ENCODE results near the gene RNMT.

RNMT gene

GRCh38 chr18:13720123-13720522, 6.3 kb upstream of the RNMT start:
- Histone ChIP-seq H3K36me3 (ENCODE audit: control insufficient read depth in 1 of 2, insufficient read depth in 2 of 2, low read depth in 1 of 2, low read length in 2 of 2) (peaks cover 0 to 3% of the 10 kb centered on the region in 2 experiments), H3K9me3 (ENCODE audit: control insufficient read depth, low read length) (peaks cover 8% of the 10 kb centered on the region), H3K4me1 (ENCODE audit: control insufficient read depth, insufficient read depth, low read depth, low read length) (no peaks in the 10 kb centered on the region), H2BK15ac (ENCODE audit: low read depth, poor library complexity, severe bottlenecking) (no peak overlapping the region), H3K18ac (ENCODE audit: low read depth in 1 of 2, low read length in 2 of 2) (no peak overlapping the region), H3K9ac (ENCODE audit: low read length) (no peak overlapping the region), H4K8ac (ENCODE audit: low read length) (no peak overlapping the region), H2BK12ac (ENCODE audit: low read length in 2 of 2) (no peak overlapping the region), H3K14ac (ENCODE audit: low read length in 2 of 2) (no peak overlapping the region), H2BK120ac (ENCODE audit: low read depth, low read length) (no peak overlapping the region), H2AK5ac (ENCODE audit: low read length, severe bottlenecking) (no peak overlapping the region), H3K4me3 (ENCODE audit: insufficient read depth in 1 of 2, low read depth in 1 of 2, low read length in 2 of 2) (no peak overlapping the region), H4K91ac (ENCODE audit: low read length) (no peak overlapping the region), H3K79me1 (replicated peaks; ENCODE audit: low read length, poor library complexity, severe bottlenecking) (peaks cover 41% of the 10 kb centered on the region), H3K4me2 (ENCODE audit: low read length, poor library complexity, severe bottlenecking) (no peak overlapping the region), H2AFZ (ENCODE audit: low read depth, low read length) (no peak overlapping the region), H3K27me3 (ENCODE audit: control insufficient read depth in 1 of 2, insufficient read depth in 1 of 2, low read length in 2 of 2) (no peaks in the 10 kb centered on the region), H3K4ac (ENCODE audit: low read depth in 1 of 2, low read length in 2 of 2) (no peak overlapping the region), H2BK5ac (ENCODE audit: low read depth, low read length, poor library complexity, severe bottlenecking) (no peak overlapping the region), H3K27ac (ENCODE audit: low read length, poor library complexity, severe bottlenecking) (no peak overlapping the region), H3K23ac (ENCODE audit: low read length in 2 of 2) (no peak overlapping the region)
- WGBS, result 96% methylated on average over 1 of the region's 1 CpG
- no peak for DNase-seq

DNA sequence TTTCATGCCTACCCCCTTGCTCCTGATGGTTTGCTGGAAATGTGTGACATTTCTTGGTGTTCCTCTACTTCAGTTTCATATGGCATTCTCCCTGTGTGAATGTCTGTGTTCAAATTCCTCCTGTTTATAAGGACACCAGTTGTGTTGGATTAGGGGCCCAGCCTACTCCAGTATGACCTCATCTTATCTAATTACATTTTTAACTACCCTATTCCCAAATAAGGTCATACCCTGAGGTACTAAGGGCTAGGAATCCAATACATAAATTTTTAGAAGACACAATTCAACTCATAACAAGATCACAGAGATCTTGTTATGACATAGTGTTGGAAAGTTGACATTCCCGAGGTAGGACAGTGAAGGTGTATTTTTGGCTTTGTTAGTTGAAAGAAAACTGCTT, 5.6 kb upstream of the RNMT start:
- Histone ChIP-seq H2BK12ac (ENCODE audit: low read length in 2 of 2) (no peak overlapping the region), H3K9ac (ENCODE audit: low read length) (no peak overlapping the region), H3K9me3 (ENCODE audit: control insufficient read depth, low read length) (peaks cover 8% of the 10 kb centered on the region), H2AK5ac (ENCODE audit: low read length, severe bottlenecking) (no peak overlapping the region), H3K4me2 (ENCODE audit: low read length, poor library complexity, severe bottlenecking) (no peak overlapping the region), H3K79me1 (replicated peaks; ENCODE audit: low read length, poor library complexity, severe bottlenecking) (peaks cover 41% of the 10 kb centered on the region), H4K91ac (ENCODE audit: low read length) (no peak overlapping the region), H3K4me1 (ENCODE audit: control insufficient read depth, insufficient read depth, low read depth, low read length) (no peaks in the 10 kb centered on the region), H2BK15ac (ENCODE audit: low read depth, poor library complexity, severe bottlenecking) (no peak overlapping the region), H3K14ac (ENCODE audit: low read length in 2 of 2) (no peak overlapping the region), H3K4ac (ENCODE audit: low read depth in 1 of 2, low read length in 2 of 2) (no peak overlapping the region), H2BK120ac (ENCODE audit: low read depth, low read length) (no peak overlapping the region), H3K4me3 (ENCODE audit: insufficient read depth in 1 of 2, low read depth in 1 of 2, low read length in 2 of 2) (no peak overlapping the region), H2BK5ac (ENCODE audit: low read depth, low read length, poor library complexity, severe bottlenecking) (no peak overlapping the region), H3K23ac (ENCODE audit: low read length in 2 of 2) (no peak overlapping the region), H2AFZ (ENCODE audit: low read depth, low read length) (no peak overlapping the region), H3K36me3 (ENCODE audit: control insufficient read depth in 1 of 2, insufficient read depth in 2 of 2, low read depth in 1 of 2, low read length in 2 of 2) (peaks cover 0 to 3% of the 10 kb centered on the region in 2 experiments), H3K27ac (ENCODE audit: low read length, poor library complexity, severe bottlenecking) (no peak overlapping the region), H4K8ac (ENCODE audit: low read length) (no peak overlapping the region), H3K18ac (ENCODE audit: low read depth in 1 of 2, low read length in 2 of 2) (no peak overlapping the region), H3K27me3 (ENCODE audit: control insufficient read depth in 1 of 2, insufficient read depth in 1 of 2, low read length in 2 of 2) (no peaks in the 10 kb centered on the region)
- no CpG with 5 or more reads among the region's 1 CpG for WGBS
- DNase-seq, result no peak

DNA sequence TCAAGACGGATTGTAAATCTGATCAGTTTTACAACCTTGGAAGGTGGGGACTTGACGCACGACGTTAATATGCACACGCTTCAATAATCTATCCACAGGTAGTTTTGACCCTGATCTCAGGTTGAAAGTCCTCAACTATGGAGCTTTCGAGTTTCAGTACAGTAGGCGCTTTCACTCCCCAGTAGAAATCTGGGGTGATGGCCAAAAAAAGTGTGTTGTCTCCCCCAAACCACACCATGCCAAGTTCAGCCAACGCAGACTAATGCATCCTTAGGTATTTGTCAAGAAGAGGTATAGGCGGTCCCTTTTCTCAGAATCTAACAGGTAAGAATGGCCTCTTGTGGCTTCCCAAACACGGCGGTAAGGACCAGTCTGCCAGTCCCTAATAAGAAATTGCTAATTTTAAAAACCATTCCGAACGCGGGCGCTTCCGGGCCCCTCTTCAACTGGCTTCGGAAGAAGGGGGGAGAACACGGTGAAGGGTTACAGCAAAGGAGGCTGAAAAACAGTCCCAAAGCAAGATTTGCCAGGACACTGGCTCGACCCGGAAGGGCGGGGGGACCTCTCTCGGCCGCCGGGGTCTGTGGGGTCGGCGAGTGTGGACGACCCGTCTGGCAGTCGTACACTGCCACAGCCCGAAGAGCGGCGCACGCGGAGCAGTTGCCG, 774 bp upstream of the RNMT start:
- H2AK5ac ChIP-seq (ENCODE audit: low read length, severe bottlenecking), result no peak overlapping the region
- H3K4ac ChIP-seq (ENCODE audit: low read depth in 1 of 2, low read length in 2 of 2), result peak overlapping the region in 1 of 2 experiments; percentile 89
- H3K23ac ChIP-seq (ENCODE audit: low read length in 2 of 2), result peak overlapping the region; percentile 20 to 87
- peak overlapping the region; percentile 91 for H3K4me2 ChIP-seq (ENCODE audit: low read length, poor library complexity, severe bottlenecking)
- peak; percentile 13 for DNase-seq
- H3K79me1 ChIP-seq (replicated peaks; ENCODE audit: low read length, poor library complexity, severe bottlenecking), result peaks cover 21% of the 10 kb centered on the region
- peak overlapping the region; percentile 54 for H4K91ac ChIP-seq (ENCODE audit: low read length)
- H2BK15ac ChIP-seq (ENCODE audit: low read depth, poor library complexity, severe bottlenecking), result peak overlapping the region; percentile 78
- no peaks in the 10 kb centered on the region for H3K27me3 ChIP-seq (ENCODE audit: control insufficient read depth in 1 of 2, insufficient read depth in 1 of 2, low read length in 2 of 2)
- H3K9ac ChIP-seq (ENCODE audit: low read length), result peak overlapping the region; percentile 98
- peaks cover 3 to 4% of the 10 kb centered on the region in 2 experiments for H3K36me3 ChIP-seq (ENCODE audit: control insufficient read depth in 1 of 2, insufficient read depth in 2 of 2, low read depth in 1 of 2, low read length in 2 of 2)
- peak overlapping the region; percentile 95 to 100 for H3K4me3 ChIP-seq (ENCODE audit: insufficient read depth in 1 of 2, low read depth in 1 of 2, low read length in 2 of 2)
- H3K14ac ChIP-seq (ENCODE audit: low read length in 2 of 2), result peak overlapping the region in 1 of 2 experiments; percentile 89
- no peak overlapping the region for H2BK120ac ChIP-seq (ENCODE audit: low read depth, low read length)
- H4K8ac ChIP-seq (ENCODE audit: low read length), result peak overlapping the region; percentile 91
- no peak overlapping the region for H2BK5ac ChIP-seq (ENCODE audit: low read depth, low read length, poor library complexity, severe bottlenecking)
- WGBS, result 6% methylated on average over 29 of the region's 35 CpGs
- H3K4me1 ChIP-seq (ENCODE audit: control insufficient read depth, insufficient read depth, low read depth, low read length), result no peaks in the 10 kb centered on the region
- peak overlapping the region in 1 of 2 experiments; percentile 6 for H2BK12ac ChIP-seq (ENCODE audit: low read length in 2 of 2)
- H2AFZ ChIP-seq (ENCODE audit: low read depth, low read length), result peak overlapping the region; percentile 99
- no peak overlapping the region for H3K27ac ChIP-seq (ENCODE audit: low read length, poor library complexity, severe bottlenecking)
- H3K18ac ChIP-seq (ENCODE audit: low read depth in 1 of 2, low read length in 2 of 2), result peak overlapping the region; percentile 90 to 97
- no peaks in the 10 kb centered on the region for H3K9me3 ChIP-seq (ENCODE audit: control insufficient read depth, low read length)

- H3K9me3 ChIP-seq (ENCODE audit: control insufficient read depth, low read length), result no peaks in the 10 kb centered on the region
- H2AFZ ChIP-seq (ENCODE audit: low read depth, low read length), result peak overlapping the region; percentile 30
- H3K4ac ChIP-seq (ENCODE audit: low read depth in 1 of 2, low read length in 2 of 2), result peak overlapping the region; percentile 77 to 81
- peak overlapping the region; percentile 98 for H3K9ac ChIP-seq (ENCODE audit: low read length)
- H3K36me3 ChIP-seq (ENCODE audit: control insufficient read depth in 1 of 2, insufficient read depth in 2 of 2, low read depth in 1 of 2, low read length in 2 of 2), result peaks cover 3 to 8% of the 10 kb centered on the region in 2 experiments
- H4K91ac ChIP-seq (ENCODE audit: low read length), result peak overlapping the region; percentile 61
- peak overlapping the region; percentile 94 to 96 for H3K18ac ChIP-seq (ENCODE audit: low read depth in 1 of 2, low read length in 2 of 2)
- H3K27me3 ChIP-seq (ENCODE audit: control insufficient read depth in 1 of 2, insufficient read depth in 1 of 2, low read length in 2 of 2), result no peaks in the 10 kb centered on the region
- 1% methylated on average over 30 of the region's 30 CpGs for WGBS
- peak overlapping the region; percentile 90 for H4K8ac ChIP-seq (ENCODE audit: low read length)
- H2BK15ac ChIP-seq (ENCODE audit: low read depth, poor library complexity, severe bottlenecking), result no peak overlapping the region
- peaks cover 17% of the 10 kb centered on the region for H3K79me1 ChIP-seq (replicated peaks; ENCODE audit: low read length, poor library complexity, severe bottlenecking)
- H2AK5ac ChIP-seq (ENCODE audit: low read length, severe bottlenecking), result no peak overlapping the region
- peak; percentile 83 for DNase-seq
- H3K4me3 ChIP-seq (ENCODE audit: insufficient read depth in 1 of 2, low read depth in 1 of 2, low read length in 2 of 2), result peak overlapping the region; percentile 95 to 100
- H3K4me1 ChIP-seq (ENCODE audit: control insufficient read depth, insufficient read depth, low read depth, low read length), result no peaks in the 10 kb centered on the region
- H3K27ac ChIP-seq (ENCODE audit: low read length, poor library complexity, severe bottlenecking), result peak overlapping the region; percentile 93
- H2BK12ac ChIP-seq (ENCODE audit: low read length in 2 of 2), result no peak overlapping the region
- peak overlapping the region in 1 of 2 experiments; percentile 69 for H3K23ac ChIP-seq (ENCODE audit: low read length in 2 of 2)
- H2BK120ac ChIP-seq (ENCODE audit: low read depth, low read length), result no peak overlapping the region
- H3K14ac ChIP-seq (ENCODE audit: low read length in 2 of 2), result no peak overlapping the region
- no peak overlapping the region for H2BK5ac ChIP-seq (ENCODE audit: low read depth, low read length, poor library complexity, severe bottlenecking)
- peak overlapping the region; percentile 89 for H3K4me2 ChIP-seq (ENCODE audit: low read length, poor library complexity, severe bottlenecking)
Measured at GRCh38 chr18:13726972-13727331, 479 bp downstream of the RNMT start.

All from mesenchymal stem cell (in vitro differentiated cells and primary cell).